SK-N-MC (cell line): Measurements from ENCODE around the gene HSD17B1.

Experiments
- DNase-seq: peaks from one replicate; pipeline ENCODE4 v3.0.0-alpha.2; 2011; ENCODE audit warnings: low read depth, low spot score
- H3K27ac ChIP-seq: fragments of 200-600 bp; sonication (generic); 2 replicates; pipeline ENCODE4 v1.5.1; 2016; ENCODE audit warnings: mixed run types
- H3K36me3 ChIP-seq: fragments of 200-600 bp; sonication (generic); 2 replicates; pipeline ENCODE4 v1.6.1; 2017; ENCODE audit warnings: antibody characterized with exemption, low read length, mixed read lengths; ENCODE audit not compliant: insufficient read depth
- H3K4me3 ChIP-seq: fragments of 200-600 bp; sonication (generic); 2 replicates; pipeline ENCODE4 v1.5.1; 2016
- H3K9ac ChIP-seq: fragments of 200-600 bp; sonication (generic); 2 replicates; pipeline ENCODE4 v1.8.0; 2017; ENCODE audit warnings: mixed run types, mixed read lengths; ENCODE audit not compliant: insufficient read length
- H3K9me3 ChIP-seq: fragments of 200-600 bp; sonication (generic); 2 replicates; pipeline ENCODE4 v1.6.1; 2017; ENCODE audit warnings: low read depth, mild to moderate bottlenecking, antibody characterized with exemption, low read length, moderate library complexity, mixed read lengths
- EZH2 ChIP-seq: fragments of 200-600 bp; sonication (generic); IDR thresholded peaks from one replicate; pipeline ENCODE4 v1.6.1; 2017; ENCODE audit warnings: antibody characterized with exemption
- FOXP2 ChIP-seq: optimal IDR thresholded peaks from 2 replicates; pipeline ENCODE3; 2011; ENCODE audit warnings: mild to moderate bottlenecking, moderate library complexity; ENCODE audit not compliant: insufficient read depth; ENCODE audit errors: extremely low read length, control extremely low read depth
- POLR2AphosphoS5 ChIP-seq: IDR thresholded peaks from 2 replicates; pipeline ENCODE4 v1.6.1; 2012; ENCODE audit warnings: mild to moderate bottlenecking, low read depth, low read length, borderline replicate concordance

HSD17B1 gene

DNA sequence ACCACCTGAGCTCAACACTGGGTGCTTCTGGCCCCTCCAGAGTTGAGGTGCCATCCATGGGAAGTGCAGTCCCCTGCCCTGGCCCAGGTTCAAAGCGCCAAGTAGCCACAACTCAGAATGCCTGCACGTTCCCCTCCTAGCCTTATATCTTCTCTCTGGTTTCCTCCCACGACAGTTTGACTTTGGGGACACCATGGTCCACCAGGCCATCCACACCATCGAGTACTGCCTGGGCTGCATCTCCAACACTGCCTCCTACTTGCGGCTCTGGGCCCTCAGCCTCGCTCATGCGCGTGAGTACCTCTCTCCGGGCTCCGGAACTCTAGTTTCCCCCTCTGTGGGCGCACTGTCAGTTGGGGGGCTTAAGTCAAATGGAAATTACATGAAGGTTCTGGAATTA, 39.0 kb upstream of the HSD17B1 start:
- H3K4me3 ChIP-seq: no peak overlapping the region
- H3K36me3 ChIP-seq: no peaks in the 10 kb centered on the region
- no peak overlapping the region for H3K9ac ChIP-seq
- TF ChIP-seq FOXP2: no peak
- no peaks in the 10 kb centered on the region for H3K9me3 ChIP-seq
- H3K27ac ChIP-seq: no peak overlapping the region
- no peak for DNase-seq

DNA sequence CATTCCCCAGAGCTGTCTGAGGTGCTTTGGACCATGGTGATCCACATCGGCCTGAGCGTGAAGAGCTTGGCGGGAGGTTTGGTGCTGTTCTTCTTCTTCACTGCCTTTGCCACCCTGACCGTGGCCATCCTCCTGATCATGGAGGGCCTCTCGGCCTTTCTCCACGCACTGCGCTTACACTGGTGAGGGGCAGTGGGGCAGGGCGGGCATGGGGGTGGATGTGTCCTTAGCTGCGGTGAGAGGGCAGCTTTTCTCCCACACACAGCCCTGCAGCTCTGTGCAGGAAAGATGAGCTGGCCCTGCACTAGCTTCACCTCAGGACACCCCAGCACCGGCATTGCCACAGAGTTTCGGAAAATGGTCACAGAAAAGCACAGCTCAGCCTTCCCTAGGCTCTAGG, 38.4 kb upstream of the HSD17B1 start:
- H3K27ac ChIP-seq: no peak overlapping the region
- no peak overlapping the region for H3K4me3 ChIP-seq
- no peak for DNase-seq
- no peaks in the 10 kb centered on the region for H3K9me3 ChIP-seq
- no peak overlapping the region for H3K9ac ChIP-seq
- H3K36me3 ChIP-seq: no peaks in the 10 kb centered on the region
- TF ChIP-seq FOXP2: no peak
- TF ChIP-seq EZH2: no peak
- TF ChIP-seq POLR2AphosphoS5: no peak

DNA sequence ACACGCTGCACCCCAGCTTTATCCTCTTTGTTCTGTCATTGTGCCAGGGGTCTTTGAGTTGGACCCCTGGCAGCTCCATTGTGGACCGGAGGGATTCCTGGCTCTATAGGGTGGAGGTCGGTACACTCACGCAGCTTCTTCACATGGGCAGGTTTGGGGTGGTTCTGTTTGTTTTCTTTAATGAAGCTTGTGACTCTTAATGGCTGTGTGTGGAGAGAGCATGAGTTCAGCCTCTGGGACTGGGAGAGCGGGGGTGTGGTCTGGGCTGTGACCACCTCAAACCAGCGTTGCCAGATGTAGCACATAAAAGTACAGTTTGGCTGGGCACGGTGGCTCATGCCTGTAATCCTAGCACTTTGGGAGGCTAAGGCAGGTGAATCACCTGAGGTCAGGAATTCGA, 37.9 kb upstream of the HSD17B1 start:
- DNase-seq: no peak
- H3K9ac ChIP-seq: no peak overlapping the region
- H3K9me3 ChIP-seq: no peaks in the 10 kb centered on the region
- H3K27ac ChIP-seq: no peak overlapping the region
- H3K36me3 ChIP-seq: no peaks in the 10 kb centered on the region
- TF ChIP-seq POLR2AphosphoS5: no peak
- no peak for TF ChIP-seq EZH2
- TF ChIP-seq FOXP2: no peak
- H3K4me3 ChIP-seq: no peak overlapping the region

DNA sequence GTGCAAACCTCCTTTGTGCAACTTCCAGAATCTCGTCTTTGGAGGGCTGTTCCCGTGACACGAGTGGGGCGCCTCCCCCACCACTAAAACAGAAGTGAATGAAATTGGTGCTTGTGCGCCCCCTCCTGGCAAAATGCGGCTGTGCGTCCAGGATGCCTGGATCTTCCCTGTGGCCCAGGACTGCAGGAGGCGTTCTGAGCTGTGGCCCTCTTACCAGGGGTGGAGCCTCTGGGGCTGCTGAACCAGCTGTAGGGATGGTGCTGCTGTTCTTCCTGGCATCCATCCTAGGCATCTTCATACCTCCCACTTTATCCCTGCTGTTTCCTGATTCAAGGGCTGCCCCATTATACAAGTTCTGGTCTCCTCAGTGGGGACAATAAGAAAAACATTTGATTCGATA, 35.2 kb upstream of the HSD17B1 start:
- H3K4me3 ChIP-seq: no peak overlapping the region
- peak; percentile 14 for DNase-seq
- no peak overlapping the region for H3K9ac ChIP-seq
- no peak for TF ChIP-seq EZH2
- TF ChIP-seq POLR2AphosphoS5: no peak
- TF ChIP-seq FOXP2: no peak
- H3K36me3 ChIP-seq: no peaks in the 10 kb centered on the region
- H3K27ac ChIP-seq: no peak overlapping the region
- H3K9me3 ChIP-seq: no peaks in the 10 kb centered on the region

DNA sequence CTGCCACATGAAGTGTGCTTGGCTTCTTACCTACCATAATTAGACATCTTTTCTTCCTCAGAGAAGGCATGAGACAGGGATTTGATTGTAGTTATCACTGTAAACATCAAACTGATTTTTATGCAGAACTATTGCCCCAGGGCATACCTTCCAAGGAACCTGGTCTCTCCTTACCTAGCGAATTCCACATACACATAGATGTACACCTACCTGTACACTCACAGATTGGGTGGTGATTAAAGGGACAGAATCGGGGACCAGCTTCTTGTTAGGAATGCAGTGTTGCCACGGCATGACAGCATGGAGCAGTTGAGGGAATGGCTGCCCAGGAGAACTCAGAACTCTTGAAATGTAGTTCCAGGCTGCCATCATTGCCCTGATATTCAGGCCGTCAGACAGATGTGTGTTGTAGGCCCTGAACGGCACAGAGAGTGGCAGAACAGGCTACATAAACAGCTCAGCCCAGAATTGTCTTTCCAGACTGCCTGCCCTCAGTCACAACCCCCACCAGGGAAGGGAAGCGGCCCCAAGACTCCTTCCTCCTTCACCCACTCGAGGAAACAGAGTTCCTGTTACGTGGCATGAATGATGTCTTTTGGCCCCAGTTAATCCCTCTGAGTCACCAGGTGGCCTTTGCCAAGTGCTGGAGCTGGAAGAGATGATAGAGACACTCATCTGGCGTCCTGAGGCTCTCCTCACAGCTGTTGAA, 34.5 kb upstream of the HSD17B1 start:
- no peak overlapping the region for H3K9ac ChIP-seq
- H3K4me3 ChIP-seq: no peak overlapping the region
- no peak for DNase-seq
- TF ChIP-seq FOXP2 (no peak), POLR2AphosphoS5 (no peak), EZH2 (no peak)
- H3K27ac ChIP-seq: no peak overlapping the region
- H3K9me3 ChIP-seq: no peaks in the 10 kb centered on the region
- no peaks in the 10 kb centered on the region for H3K36me3 ChIP-seq

DNA sequence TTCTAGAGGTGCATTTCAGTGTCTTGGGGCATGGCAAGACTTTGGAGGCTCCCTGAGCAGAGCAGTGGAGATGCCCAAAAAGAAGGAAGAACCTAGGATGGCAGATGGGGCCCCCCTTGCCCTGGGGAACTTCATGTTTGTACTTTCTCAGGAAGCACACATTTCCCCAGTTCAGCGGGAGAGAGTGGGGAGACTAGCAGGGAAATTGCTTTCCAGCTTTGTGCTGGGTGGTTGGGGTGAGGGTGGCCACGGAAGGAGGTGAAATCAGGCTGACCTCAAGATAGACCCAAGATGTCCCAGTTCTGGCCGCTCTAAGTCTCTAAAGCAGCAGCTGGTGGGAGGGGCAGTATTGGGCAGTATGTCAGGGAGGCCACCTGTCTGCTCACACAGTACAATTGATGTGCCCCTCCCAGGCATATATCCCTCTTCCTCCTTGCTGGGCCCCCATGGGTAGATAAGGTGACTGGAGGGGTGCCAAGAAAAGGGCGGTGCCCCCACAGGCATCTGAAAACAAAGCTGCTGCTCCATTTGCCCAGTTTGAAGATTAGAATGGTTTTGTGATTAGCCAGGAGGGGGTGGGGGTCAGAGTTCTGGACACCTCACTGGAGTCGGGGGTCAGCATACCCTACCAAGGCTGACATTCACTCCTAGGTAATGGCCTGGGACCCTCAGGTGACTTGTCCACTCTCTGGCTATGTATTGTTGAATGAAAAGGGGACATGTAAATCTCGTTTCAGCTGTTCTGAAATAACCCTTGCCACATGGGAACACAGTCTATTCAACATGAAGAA, 33.8 kb upstream of the HSD17B1 start:
- Histone ChIP-seq H3K4me3 (no peak overlapping the region), H3K9me3 (no peaks in the 10 kb centered on the region), H3K9ac (peak overlapping the region; percentile 34), H3K36me3 (no peaks in the 10 kb centered on the region), H3K27ac (peak overlapping the region; percentile 32)
- no peak for DNase-seq
- TF ChIP-seq EZH2 (no peak), POLR2AphosphoS5 (no peak), FOXP2 (no peak)

DNA sequence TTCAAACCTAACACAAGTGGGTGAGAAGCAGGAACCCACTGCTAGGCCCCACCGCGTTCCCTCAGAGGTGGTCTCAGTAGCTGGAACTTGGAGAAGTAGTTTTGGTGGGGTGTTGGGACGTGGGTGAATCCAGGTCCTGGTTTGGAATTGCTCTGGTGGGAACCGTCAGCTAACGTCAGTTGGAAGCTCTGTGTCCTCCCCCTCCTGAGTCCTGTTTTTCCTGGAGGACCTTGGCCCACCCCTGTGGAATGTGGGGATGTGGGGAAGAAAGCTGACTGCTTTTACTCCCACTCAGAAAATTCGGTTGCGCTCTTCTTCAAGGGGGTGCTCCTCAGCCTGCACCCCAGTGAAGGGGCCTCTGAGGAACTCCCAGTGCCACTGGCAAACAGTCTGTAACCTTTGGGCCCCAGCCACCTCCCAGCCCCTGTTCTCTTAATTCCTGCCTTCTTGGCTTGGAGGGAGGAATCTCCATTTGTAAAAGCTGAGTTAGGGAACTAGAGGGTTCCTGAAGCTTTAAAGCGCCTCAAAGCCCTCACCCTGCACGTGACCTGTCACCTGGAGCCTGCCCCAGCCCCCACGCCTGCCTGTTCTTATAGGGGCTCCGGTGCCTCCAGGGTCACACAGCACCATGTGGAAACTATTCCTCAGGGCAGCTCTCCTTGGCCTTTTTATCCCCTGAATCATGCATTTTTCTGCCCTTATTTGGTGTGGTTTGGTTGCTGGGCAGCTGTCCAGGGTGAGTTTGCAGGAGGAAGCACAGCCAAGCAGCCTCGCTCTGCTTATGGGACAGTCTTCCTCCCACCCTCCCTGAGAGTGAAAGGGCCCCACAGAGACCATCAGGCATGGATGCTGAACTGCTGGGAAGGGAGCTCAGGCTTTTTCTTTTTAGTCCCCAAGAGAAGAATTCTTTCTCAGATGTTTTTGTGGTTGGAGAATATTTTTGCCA, 32.9 kb upstream of the HSD17B1 start:
- peak overlapping the region; percentile 34 for H3K9ac ChIP-seq
- TF ChIP-seq POLR2AphosphoS5 (no peak), FOXP2 (no peak), EZH2 (no peak)
- H3K4me3 ChIP-seq: no peak overlapping the region

DNA sequence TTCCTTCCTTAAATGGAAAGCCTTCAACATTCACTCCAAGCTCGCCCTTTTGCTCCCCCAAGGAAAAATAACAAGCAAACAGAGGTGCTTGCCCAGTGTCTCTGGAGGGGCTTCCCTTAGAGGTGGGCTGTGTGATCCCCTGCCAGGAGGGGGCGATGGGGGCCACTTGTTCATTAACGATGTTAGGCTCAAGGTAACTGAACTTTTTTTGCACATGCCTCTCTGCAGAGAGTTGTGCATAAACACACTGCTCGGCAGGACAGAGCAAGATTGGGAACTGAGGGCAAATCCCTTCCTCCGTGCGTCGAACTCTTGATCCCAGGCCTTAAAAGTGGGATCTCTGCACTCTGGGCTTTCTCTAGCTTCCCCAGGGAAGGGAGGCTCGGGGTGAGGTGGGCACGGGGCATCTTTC, 32.2 kb upstream of the HSD17B1 start:
- Histone ChIP-seq H3K4me3 (no peak overlapping the region), H3K27ac (peak overlapping the region; percentile 29; the same call in 1 of the 2 replicates), H3K9me3 (no peaks in the 10 kb centered on the region), H3K36me3 (no peaks in the 10 kb centered on the region), H3K9ac (no peak overlapping the region)
- DNase-seq: no peak
- TF ChIP-seq FOXP2: no peak
- TF ChIP-seq EZH2: no peak
- no peak for TF ChIP-seq POLR2AphosphoS5

More for the DNA sequence above, 32.9 kb upstream of the HSD17B1 start:
- peak overlapping the region; percentile 32 for H3K27ac ChIP-seq
- H3K9me3 ChIP-seq: no peaks in the 10 kb centered on the region
- no peaks in the 10 kb centered on the region for H3K36me3 ChIP-seq
- DNase-seq: no peak
